NCI-H1417 (cell line): Measurements from ENCODE around the gene TRAPPC13.
"Not testable (repeated sequence)": the region's sequence is repeated elsewhere in the genome, so short reads cannot be mapped to it uniquely, and the experiment has no call there.

Experiments
- DNase-seq, 3 experiments: peaks; one replicate each; lab custom pipeline; 2025; lab: John Stamatoyannopoulos, UW

TRAPPC13 gene

DNA sequence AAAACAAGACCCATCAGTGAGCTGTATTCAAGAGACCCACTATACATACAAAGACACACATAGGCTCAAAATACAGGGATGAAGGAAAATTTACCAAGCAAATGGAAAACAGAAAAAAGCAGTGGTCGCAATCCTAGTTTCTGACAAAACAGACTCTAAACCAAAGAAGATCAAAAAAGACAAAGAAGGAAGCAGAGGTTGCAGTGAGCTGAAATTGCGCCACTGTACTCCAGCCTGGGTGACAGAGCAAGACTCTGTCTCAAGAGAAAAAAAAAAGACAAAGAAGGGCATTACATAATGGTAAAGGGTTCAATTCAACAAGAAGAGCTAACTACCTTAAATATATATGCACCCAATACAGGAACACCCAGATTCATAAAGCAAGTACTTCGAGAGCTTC is 51.2 kb downstream of the TRAPPC13 start:
- not testable (repeated sequence) for DNase-seq

DNA sequence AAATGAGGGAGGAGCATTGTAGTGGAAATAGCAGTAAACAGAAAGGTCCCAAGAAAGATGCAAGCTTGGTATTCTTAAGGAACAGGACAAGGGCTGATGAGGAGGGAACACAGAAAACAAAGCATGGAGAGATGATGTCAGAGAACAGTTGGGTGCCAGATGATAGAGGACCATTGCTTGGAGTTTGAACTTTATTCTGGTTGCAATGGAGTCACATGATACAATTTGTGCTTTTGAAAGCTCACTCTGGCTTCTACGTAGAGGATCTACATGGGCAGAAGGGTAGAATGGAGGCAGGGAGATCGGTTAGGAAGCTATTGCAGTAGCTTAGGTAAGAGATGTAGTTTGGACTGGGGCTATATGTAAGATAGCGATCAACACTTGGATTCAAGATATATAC is 57.3 kb downstream of the TRAPPC13 start:
- no peak for DNase-seq

- no peak for DNase-seq
These were observed 68.3 kb downstream of the TRAPPC13 start for GRCh38 chr5:65693121-65693520.

DNA sequence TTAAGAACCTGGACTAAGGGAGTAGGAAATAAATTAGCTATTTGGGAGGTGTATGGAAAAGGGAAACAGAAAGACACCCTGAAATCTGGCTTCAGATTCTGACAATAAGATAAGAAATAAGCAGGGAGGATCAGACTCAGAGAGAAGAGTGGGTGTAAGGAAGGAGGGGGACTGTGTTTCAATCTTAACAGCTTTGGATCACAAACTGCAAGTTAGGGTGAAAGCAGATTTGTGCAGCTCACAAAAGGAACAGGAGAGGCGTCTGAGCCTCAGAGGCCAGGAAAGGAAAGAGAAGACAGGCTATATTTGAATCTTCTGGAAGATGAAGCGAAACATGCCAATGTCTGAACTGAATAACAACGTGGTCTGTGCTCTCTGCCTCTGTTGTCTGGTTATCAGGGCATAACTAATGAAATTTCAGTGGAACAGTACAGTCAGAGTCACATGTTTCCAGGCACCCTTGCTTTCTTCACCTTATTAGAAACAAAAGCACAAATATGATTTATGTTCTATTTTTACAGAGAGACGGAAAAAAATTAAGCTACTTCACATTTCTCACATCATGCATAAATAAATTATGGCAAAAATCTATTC is 70.4 kb downstream of the TRAPPC13 start:
- no peak for DNase-seq

- DNase-seq, result no peak
These were observed 71.1 kb downstream of the TRAPPC13 start for GRCh38 chr5:65695896-65696295.

DNA sequence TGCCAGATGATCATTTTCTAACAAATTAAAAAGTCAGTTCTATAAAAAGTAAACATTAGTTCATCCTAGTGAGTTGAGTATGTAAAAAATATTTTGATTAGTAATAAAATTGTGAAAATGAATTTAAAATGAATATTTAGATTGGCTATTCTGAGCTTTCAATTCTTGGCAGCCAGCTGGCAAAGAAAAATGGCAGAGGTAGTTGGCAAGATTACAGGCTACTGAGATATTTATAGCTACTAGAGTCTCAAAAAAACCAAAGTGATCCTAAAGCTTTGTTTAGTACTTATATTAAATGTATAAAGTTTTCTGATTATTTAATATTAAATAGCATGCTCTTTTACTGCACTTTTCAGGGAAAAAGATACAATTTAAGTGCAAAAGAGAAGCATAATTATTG is 72.1 kb downstream of the TRAPPC13 start:
- DNase-seq, result no peak

- no peak for DNase-seq
These were observed 74.5 kb downstream of the TRAPPC13 start for GRCh38 chr5:65699338-65699737.

DNA sequence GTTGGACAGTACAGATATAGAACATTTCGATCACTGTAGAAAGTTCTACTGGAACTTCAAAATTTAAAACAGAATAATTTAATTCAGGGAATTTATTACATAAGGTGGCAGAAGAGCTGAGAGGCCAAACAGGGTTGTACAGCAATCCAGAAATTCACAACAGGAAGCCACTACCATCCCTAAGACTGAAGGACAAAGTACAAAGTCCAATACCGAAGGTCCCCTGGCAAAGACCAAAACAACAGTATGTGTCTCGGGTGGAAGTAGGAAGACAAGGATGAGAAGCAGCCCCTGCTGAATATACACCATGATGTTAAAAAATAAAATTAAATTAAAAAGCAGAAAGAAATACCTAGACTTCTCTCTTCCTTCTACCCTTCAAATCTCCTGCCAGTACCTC is 77.2 kb downstream of the TRAPPC13 start:
- no peak for DNase-seq

- DNase-seq, result no peak
These were observed 79.9 kb downstream of the TRAPPC13 start for GRCh38 chr5:65704621-65705239.

DNA sequence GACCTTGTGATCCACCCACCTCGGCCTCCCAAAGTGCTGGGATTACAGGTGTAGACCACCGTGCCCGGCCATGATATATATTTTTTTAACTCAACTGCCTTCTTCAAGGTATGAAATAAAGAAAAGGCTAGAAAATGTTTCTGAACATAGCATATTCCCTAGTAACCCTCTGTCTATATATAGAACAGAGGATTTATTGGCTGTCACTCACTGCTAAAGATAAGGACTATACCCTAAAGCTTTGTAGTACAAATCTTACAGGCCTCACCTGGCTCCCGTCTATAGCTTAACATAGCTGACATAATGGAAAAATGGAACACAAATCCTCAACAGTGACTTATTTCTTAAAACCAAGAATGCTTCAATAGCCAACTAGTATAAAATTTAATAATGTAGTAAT is 82.8 kb downstream of the TRAPPC13 start:
- DNase-seq, result no peak

GRCh38 chr5:65708145-65708544 is 83.3 kb downstream of the TRAPPC13 start:
- DNase-seq, result no peak
